Stimulated activated CD8-positive, alpha-beta memory T cell treated with anti-CD3 and anti-CD28 coated beads, Interleukin-4, amount 100 ng/mL, for 4 hours (primary cell): ENCODE results near the gene NIPBL.
"Not testable (repeated sequence)": the region's sequence is repeated elsewhere in the genome, so short reads cannot be mapped to it uniquely, and the experiment has no call there.

Source experiments
- DNase-seq, 2 donors: peaks; one replicate each; pipeline ENCODE4 v3.0.0-alpha.2; 2020; ENCODE audit warnings: low read depth in 2 of 2, low spot score in 1 of 2

NIPBL gene

DNA sequence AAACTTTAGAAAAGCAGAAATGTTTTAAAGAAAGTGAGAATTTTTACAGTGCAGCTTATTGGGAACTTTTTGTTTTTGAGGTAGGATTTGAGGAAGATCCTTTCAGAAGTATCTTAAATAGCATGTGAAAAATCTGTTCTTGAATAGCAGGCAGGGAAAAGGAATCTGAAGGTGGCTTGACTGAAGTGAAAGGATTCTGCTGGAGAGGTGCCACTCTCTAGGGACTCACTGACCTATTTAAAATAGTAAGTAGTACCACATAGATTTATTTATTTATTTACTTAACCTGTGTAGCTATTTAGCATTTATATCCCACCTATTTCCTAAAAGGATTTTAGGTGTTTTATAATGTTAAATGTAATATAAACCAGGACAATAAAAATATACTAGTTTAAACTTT, 69.1 kb downstream of the NIPBL start:
- no peak for DNase-seq

- DNase-seq: no peak
These were observed 69.5 kb downstream of the NIPBL start for GRCh38 chr5:36946101-36946500.

GRCh38 chr5:36948041-36948440, 71.5 kb downstream of the NIPBL start:
- no peak for DNase-seq

- DNase-seq: no peak
These were observed 72.1 kb downstream of the NIPBL start for GRCh38 chr5:36948650-36949049.

- no peak for DNase-seq
These were observed 73.0 kb downstream of the NIPBL start for GRCh38 chr5:36949593-36949992.

DNA sequence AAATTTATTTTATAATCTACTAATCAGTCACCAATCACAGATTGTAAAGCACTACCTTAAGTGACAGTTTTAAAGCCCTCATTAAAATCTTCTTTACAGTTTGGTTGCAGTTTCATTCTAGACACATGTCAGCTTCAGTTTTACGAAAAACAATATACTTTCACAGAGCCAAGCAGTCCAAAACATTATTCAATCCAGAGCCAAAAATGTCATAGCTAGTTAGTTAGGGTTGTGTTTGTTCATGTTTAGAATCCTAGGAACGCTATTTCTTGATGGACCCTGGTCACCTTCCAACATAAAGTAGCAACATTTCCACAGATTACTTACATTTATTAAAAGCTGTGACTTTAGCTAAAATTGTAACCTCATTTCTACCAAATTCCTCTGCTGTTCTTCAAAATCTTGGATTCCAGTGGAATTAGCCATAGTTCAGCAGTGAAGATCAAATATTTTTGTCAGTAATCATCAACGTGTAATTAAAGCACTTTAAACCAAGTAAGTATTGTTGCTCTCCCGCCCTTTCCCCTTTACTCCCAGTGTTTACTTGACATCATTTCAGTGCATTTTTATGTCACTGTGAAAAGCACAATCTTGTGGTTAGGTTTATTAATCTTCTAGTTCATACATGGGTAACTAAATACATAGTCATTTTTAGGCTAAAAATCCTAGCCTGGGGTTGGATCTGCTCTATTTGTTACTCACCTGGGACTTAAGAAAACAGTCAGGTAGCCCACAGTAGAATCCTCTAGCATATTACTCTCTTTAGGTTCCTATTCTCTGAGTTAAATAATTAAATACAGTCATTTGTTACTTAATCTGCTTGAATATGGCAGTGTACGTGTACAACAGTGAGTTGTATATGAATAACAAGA, 74.3 kb downstream of the NIPBL start:
- DNase-seq: no peak

- DNase-seq: no peak
These were observed 76.5 kb downstream of the NIPBL start for GRCh38 chr5:36953043-36953442.

DNA sequence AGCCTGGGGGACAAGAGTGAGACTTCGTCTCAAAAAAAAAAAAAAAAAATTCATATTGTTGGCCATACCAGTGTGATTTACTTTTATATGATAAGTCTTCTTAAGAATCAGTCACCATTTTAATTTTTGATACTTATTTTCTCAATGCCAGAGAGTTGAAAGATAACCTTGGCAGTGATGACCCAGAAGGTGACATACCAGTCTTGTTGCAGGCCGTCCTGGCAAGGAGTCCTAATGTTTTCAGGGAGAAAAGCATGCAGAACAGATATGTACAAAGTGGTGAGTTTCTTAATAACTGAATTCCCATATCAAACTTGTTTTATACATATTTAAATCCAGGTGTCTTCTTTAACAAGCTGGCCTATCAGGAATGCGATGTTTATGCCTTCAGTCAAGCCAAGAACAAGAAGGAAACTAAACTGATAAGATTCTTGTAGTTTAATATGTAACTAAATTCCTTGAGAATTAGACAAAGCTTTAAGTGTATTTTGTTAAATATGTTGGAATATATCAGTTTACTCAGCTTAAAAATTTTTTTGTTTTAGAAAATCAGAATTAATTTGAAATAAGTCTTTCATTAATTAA, 81.5 kb downstream of the NIPBL start:
- DNase-seq: no peak

GRCh38 chr5:36958612-36959011, 82.0 kb downstream of the NIPBL start:
- DNase-seq: no peak

DNA sequence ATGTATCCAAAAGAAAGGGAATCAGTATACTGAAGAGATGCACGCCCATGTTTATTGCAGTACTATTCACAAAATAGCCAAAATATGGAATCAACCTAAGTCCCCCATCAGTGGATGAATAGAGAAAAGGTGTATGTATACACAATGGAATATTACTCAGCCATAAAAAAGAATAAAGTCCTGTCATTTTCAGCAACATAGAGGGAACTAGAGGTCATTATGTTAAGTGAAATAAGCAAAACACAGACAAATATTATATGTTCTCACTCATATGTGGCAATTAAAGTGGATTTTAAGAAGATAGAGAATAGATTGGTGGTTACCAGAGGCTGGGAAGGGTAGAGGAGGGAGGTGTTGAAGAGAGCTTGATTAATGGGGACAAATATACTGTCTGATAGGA, 88.6 kb downstream of the NIPBL start:
- no peak for DNase-seq

DNA sequence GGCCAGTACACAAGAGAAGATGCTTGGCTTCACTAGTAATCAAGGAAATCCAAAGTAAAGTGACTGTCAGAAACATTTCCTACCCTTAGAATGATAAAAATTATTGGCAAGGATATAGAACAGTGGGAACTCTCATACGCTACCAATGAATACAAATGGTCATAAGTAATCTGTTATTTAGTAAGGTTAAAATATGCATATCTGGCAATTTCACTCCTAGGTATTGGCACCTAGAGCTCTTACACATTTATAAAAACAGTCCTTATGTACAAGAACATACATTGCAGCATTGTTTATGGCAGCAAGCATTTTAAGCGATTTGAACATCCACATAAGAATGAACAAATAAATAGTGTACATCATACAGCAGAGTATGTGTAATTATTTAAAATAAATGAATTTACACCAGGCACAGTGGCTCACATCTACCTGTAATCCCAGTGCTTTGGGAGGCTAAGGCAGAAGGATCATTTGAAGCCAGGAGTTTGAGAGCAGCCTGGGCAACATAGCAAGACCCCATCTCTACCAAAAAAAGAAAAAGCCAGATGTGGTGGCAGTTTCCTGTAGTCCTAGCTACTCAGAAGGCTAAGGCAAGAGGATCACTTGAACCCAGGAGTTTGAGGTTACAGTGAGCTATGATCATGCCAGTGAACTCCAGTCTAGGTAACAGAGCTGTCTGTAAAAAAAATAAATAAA, 93.3 kb downstream of the NIPBL start:
- DNase-seq: no peak

GRCh38 chr5:36978196-36978595, 101.6 kb downstream of the NIPBL start:
- no peak for DNase-seq

- DNase-seq: no peak
These were observed 105.6 kb downstream of the NIPBL start for GRCh38 chr5:36982146-36982545.

DNA sequence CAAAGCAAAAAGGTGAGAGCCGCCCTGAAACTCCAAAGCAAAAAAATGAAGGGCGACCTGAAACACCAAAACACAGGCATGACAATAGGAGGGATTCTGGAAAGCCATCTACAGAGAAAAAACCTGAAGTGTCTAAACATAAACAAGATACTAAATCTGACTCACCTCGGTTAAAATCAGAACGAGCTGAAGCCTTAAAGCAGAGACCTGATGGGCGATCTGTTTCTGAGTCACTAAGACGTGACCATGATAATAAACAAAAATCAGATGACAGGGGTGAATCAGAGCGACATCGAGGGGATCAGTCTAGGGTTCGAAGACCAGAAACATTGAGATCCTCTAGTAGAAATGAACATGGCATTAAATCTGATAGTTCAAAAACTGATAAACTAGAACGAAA, 108.8 kb downstream of the NIPBL start:
- DNase-seq: no peak

DNA sequence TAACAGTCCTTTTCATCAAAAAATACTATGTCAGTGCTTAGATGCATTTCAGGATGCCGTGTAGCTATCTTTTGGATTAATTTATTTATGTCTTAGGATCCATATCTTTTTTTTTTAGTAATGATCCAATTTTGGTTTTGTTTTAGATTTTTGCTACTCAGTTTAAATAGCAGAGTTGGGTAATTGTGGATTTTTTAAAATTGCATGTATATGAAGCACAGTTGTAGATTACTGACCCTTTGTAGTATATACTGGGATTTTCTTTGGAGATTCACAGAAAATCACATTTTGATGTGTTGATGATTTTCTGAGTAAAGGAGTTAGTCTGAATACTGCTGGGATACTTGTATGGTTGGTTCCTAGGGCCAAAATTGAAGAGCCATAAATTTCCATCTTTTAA, 111.8 kb downstream of the NIPBL start:
- DNase-seq: no peak

- DNase-seq: no peak
These were observed 122.0 kb downstream of the NIPBL start for GRCh38 chr5:36998578-36998977.

DNA sequence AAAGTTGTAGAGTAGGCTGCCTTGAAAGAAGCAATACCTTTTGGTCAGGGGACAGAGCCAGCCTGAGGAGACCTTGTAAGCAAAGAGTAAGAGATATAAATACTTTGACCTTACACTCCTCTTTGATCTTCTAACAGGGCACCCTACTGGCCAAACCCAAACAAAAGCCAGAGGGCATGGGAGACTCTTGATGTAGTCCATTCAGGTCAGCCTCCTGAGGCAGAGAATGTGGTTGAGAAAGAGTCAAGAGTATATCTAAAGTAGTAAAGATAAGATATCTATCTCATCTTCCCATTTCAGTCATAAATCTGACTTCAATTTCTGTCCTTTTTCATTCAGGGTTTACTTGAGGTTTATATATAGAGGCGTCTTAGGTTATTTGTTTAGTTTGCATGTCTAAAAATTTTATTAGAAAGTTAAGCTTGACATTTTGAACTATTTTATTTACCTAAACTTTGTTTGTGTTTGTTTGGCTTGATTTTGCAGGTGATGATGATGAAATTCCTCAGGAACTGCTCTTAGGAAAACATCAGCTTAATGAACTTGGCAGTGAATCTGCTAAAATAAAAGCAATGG, 125.7 kb downstream of the NIPBL start:
- DNase-seq: no peak

DNA sequence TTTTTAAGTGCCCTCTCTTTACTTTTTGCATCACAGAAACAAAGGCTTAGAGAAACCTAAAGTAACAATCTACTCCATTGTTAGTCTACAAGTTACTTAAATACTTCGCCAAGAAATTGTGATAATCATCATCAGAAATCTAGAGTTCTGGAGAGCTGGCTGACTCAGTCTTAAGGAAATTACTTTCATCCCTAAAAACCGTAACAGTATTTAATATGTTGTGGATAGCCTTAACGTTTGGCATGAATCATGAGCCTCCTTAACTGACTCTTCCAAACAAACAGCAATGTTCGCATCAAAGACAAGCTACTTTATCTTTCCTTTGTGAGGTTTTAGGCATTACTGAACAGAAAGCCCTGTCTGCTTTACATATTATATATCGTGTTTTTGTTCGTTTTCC, 128.7 kb downstream of the NIPBL start:
- no peak for DNase-seq

- DNase-seq: no peak
These were observed 129.5 kb downstream of the NIPBL start for GRCh38 chr5:37005946-37006540.

GRCh38 chr5:37013181-37013580, 136.6 kb downstream of the NIPBL start:
- DNase-seq: not testable (repeated sequence)

DNA sequence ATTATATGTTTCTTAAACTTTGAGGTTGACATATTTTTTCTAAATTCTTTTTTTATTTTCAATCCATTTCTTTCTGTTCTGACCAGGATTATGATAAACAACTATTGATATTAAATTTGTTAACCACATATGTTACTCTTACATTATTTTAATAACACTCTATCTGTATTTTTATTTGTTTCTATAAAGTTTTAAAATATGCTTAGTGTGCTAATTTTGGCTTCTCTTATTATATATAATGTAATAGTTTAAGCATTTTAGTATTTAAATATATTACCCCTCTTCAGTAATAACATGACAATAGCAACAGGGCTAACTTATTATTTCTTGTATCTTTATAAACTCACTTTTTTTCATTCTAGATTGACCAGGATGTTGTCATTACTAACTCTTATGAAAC, 137.8 kb downstream of the NIPBL start:
- DNase-seq: no peak
